SU-DHL-6 (cell line): ENCODE results near the gene SAMD10.

Source experiments
- H2AFZ ChIP-seq: fragments of 200-600 bp; sonication (generic); 2 replicates; pipeline ENCODE4 v1.6.1; 2014; ENCODE audit warnings: low read depth, mild to moderate bottlenecking, moderate library complexity, mixed read lengths, antibody characterized with exemption, low read length; ENCODE audit not compliant: severe bottlenecking
- H3F3A ChIP-seq: fragments of 200-600 bp; shearing (Covaris generic); 2 replicates; pipeline ENCODE4 v1.6.0; 2016; ENCODE audit warnings: antibody characterized with exemption, mild to moderate bottlenecking; ENCODE audit not compliant: insufficient read depth
- H3K27ac ChIP-seq: fragments of 200-600 bp; sonication (generic); 2 replicates; pipeline ENCODE4 v1.5.1; 2016; ENCODE audit warnings: low read depth, mild to moderate bottlenecking, low read length, moderate library complexity, mixed read lengths
- H3K27me3 ChIP-seq: fragments of 200-600 bp; sonication (generic), shearing (Covaris generic); 2 replicates; pipeline ENCODE4 v1.6.0; 2014; ENCODE audit warnings: mild to moderate bottlenecking, low read length
- H3K36me3 ChIP-seq: fragments of 200-600 bp; sonication (generic); 2 replicates; pipeline ENCODE4 v1.6.1; 2014; ENCODE audit warnings: mild to moderate bottlenecking, low read length, mixed read lengths
- H3K4me2 ChIP-seq: fragments of 300-600, 200-600 bp; shearing (Covaris generic), sonication (generic); 2 replicates; pipeline ENCODE4 v1.6.0; 2014; ENCODE audit warnings: low read length, low read depth, mild to moderate bottlenecking; ENCODE audit not compliant: poor library complexity, severe bottlenecking
- H3K4me3 ChIP-seq: fragments of 200-600 bp; sonication (generic); 2 replicates; pipeline ENCODE4 v1.5.1; 2014; ENCODE audit warnings: antibody characterized with exemption, low read length, mild to moderate bottlenecking, mixed read lengths; ENCODE audit not compliant: insufficient read depth, poor library complexity, severe bottlenecking
- H3K79me2 ChIP-seq: fragments of 200-600 bp; sonication (generic); 2 replicates; pipeline ENCODE4 v1.6.1; 2014; ENCODE audit warnings: mild to moderate bottlenecking, low read length, moderate library complexity; ENCODE audit not compliant: insufficient read depth
- H3K9ac ChIP-seq: fragments of 200-600 bp; sonication (generic); 2 replicates; pipeline ENCODE4 v1.7.0; 2014; ENCODE audit warnings: mild to moderate bottlenecking, low read length
- H3K9me2 ChIP-seq: fragments of 200-600 bp; sonication (generic); replicated peaks from 2 replicates; pipeline ENCODE4 v1.6.1; 2014; ENCODE audit warnings: low read length; ENCODE audit not compliant: insufficient read depth
- H3K9me3 ChIP-seq: fragments of 200-600 bp; sonication (generic); 2 replicates; pipeline ENCODE4 v1.6.1; 2014; ENCODE audit warnings: low read length, mixed read lengths; ENCODE audit not compliant: insufficient read depth
- H4K20me1 ChIP-seq: fragments of 200-600 bp; sonication (generic); 2 replicates; pipeline ENCODE4 v1.6.1; 2014; ENCODE audit warnings: low read depth, mild to moderate bottlenecking, antibody characterized with exemption, low read length, moderate library complexity, mixed read lengths
- EZH2phosphoT487 ChIP-seq: fragments of 200-600 bp; sonication (generic), shearing (Covaris generic); conservative IDR thresholded peaks from 2 replicates; pipeline ENCODE4 v1.6.1; 2018; ENCODE audit warnings: mild to moderate bottlenecking, antibody characterized with exemption, low read length, moderate library complexity, mixed read lengths
- TF ChIP-seq, protein P1 (sequence below): fragments of 200-600 bp; sonication (generic); IDR thresholded peaks from one replicate; pipeline ENCODE4 v1.5.1; 2017; ENCODE audit warnings: antibody characterized with exemption, mild to moderate bottlenecking, low read length, moderate library complexity; ENCODE audit not compliant: insufficient read depth, poor library complexity, severe bottlenecking

The SAMD10 gene

GRCh38 chr20:63926298-63926697 lies 53.1 kb downstream of the SAMD10 start:
- Histone ChIP-seq H3K36me3 (no peaks in the 10 kb centered on the region), H3K27ac (no peak overlapping the region), H3K4me2 (no peak overlapping the region), H3K79me2 (peaks cover 32% of the 10 kb centered on the region; the same call in 1 of the 2 replicates), H3K9me2 (no peaks in the 10 kb centered on the region), H3K27me3 (no peaks in the 10 kb centered on the region), H3K9ac (no peak overlapping the region), H2AFZ (no peak overlapping the region), H4K20me1 (no peaks in the 10 kb centered on the region), H3K4me3 (no peak overlapping the region), H3K9me3 (no peaks in the 10 kb centered on the region), H3F3A (no peaks in the 10 kb centered on the region)
- TF ChIP-seq, protein P1, sequence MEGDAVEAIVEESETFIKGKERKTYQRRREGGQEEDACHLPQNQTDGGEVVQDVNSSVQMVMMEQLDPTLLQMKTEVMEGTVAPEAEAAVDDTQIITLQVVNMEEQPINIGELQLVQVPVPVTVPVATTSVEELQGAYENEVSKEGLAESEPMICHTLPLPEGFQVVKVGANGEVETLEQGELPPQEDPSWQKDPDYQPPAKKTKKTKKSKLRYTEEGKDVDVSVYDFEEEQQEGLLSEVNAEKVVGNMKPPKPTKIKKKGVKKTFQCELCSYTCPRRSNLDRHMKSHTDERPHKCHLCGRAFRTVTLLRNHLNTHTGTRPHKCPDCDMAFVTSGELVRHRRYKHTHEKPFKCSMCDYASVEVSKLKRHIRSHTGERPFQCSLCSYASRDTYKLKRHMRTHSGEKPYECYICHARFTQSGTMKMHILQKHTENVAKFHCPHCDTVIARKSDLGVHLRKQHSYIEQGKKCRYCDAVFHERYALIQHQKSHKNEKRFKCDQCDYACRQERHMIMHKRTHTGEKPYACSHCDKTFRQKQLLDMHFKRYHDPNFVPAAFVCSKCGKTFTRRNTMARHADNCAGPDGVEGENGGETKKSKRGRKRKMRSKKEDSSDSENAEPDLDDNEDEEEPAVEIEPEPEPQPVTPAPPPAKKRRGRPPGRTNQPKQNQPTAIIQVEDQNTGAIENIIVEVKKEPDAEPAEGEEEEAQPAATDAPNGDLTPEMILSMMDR: no peak

DNA sequence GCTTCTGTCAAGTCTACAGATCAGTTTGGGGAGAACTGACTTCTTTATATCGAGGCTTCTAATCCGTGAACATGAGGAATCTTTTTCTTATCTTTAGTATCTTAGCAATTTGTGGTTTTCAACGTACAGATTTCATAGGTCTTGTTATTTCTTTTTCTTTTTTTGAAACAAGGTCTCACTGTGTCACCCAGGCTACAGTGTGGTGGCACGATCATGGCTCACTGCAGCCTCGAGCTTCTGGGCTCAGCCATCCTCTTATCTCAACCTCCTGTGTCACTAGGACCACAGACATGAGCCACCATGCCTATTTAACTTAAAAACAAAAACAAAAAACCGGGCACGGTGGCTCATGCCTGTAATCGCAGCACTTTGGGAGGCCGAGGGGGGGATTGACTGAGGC lies 55.2 kb downstream of the SAMD10 start:
- TF ChIP-seq, protein P1: no peak
- TF ChIP-seq EZH2phosphoT487: no peak
- Histone ChIP-seq H3K27me3 (no peaks in the 10 kb centered on the region), H4K20me1 (no peaks in the 10 kb centered on the region), H3K9me2 (no peaks in the 10 kb centered on the region), H3K9me3 (no peaks in the 10 kb centered on the region), H3F3A (no peaks in the 10 kb centered on the region), H2AFZ (no peak overlapping the region), H3K4me3 (no peak overlapping the region), H3K9ac (no peak overlapping the region), H3K4me2 (no peak overlapping the region), H3K27ac (no peak overlapping the region), H3K36me3 (no peaks in the 10 kb centered on the region), H3K79me2 (peaks cover 37% of the 10 kb centered on the region; the same call in 1 of the 2 replicates)
